GM12878 (cell line): ENCODE data around the gene RFT1. TPM values are rescaled to one million over a fixed set of nuclear protein-coding genes. Genes with fewer than 3 reads are reported as not detected.

Experiments used
- ATAC-seq: fragments of 200-7000 bp; cut with Tn5 transposase; 3 replicates; pipeline ENCODE4 v1.9.1; 2020; ENCODE audit warnings: mild to moderate bottlenecking, moderate library complexity
- BruUV-seq: library from RNA; stranded (reverse); fragments of 400-500 nt; replicated peaks from 2 replicates; lab custom pipeline; 2021; lab: Mats Ljungman, UMichigan
- CTCF ChIA-PET: fragments of 300-600 bp; sonication (Branson Sonifier 250); formaldehyde crosslinking; extraction: SDS; loops from one replicate; lab custom pipeline; 2021; ENCODE audit warnings: inconsistent platforms; lab: Yijun Ruan, JAX
- POLR2A ChIA-PET: fragments of 350-600 bp; formaldehyde crosslinking; extraction: SDS; loops from one replicate; lab custom pipeline; 2021; ENCODE audit warnings: inconsistent platforms; lab: Charles Lee
- RAD21 ChIA-PET: fragments of 300-600 bp; sonication (Branson Sonifier 250); formaldehyde crosslinking; loops from one replicate; lab custom pipeline; 2023; ENCODE audit warnings: antibody characterized with exemption; ENCODE audit not compliant: unreplicated experiment; lab: Charles Lee
- SMC1A ChIA-PET: fragments of 300-600 bp; sonication (Branson Sonifier 250); formaldehyde crosslinking; loops from one replicate; lab custom pipeline; 2023; ENCODE audit not compliant: unreplicated experiment, uncharacterized antibody; lab: Charles Lee
- DNase-seq: peaks from one replicate; pipeline ENCODE4 v3.0.0-alpha.2; 2011; ENCODE audit warnings: low read depth, low spot score
- FAIRE-seq: peaks from 3 replicates; lab custom pipeline; 2011; peaks lifted over from hg19 to GRCh38; lab: Jason Lieb, UNC
- H2AFZ ChIP-seq: 2 replicates; pipeline ENCODE4 v1.6.0; 2011; ENCODE audit warnings: low read depth, low read length, control low read depth; ENCODE audit not compliant: control insufficient read depth
- H3K27ac ChIP-seq: 2 replicates; pipeline ENCODE4 v1.5.1; 2011; ENCODE audit warnings: control low read depth; ENCODE audit not compliant: control insufficient read depth, insufficient read depth
- H3K27me3 ChIP-seq, 2 experiments: replicated peaks in 1 of 2; 2 replicates each; pipeline versions ENCODE4 v1.6.0 to v1.6.1; 2011; ENCODE audit warnings: low read length in 1 of 2; ENCODE audit not compliant: control insufficient read depth in 2 of 2, insufficient read depth in 2 of 2
- H3K36me3 ChIP-seq, 2 experiments: 2 replicates each; pipeline ENCODE4 v1.5.1; 2011; ENCODE audit warnings: low read length in 1 of 2; ENCODE audit not compliant: control insufficient read depth in 2 of 2, insufficient read depth in 2 of 2
- H3K4me1 ChIP-seq: 2 replicates; pipeline ENCODE4 v1.6.1; 2011; ENCODE audit warnings: mild to moderate bottlenecking, low read length, moderate library complexity, mixed read lengths; ENCODE audit not compliant: control insufficient read depth, insufficient read depth
- H3K4me2 ChIP-seq: 2 replicates; pipeline ENCODE4 v1.6.0; 2011; ENCODE audit warnings: control low read depth; ENCODE audit not compliant: control insufficient read depth, insufficient read depth
- H3K4me3 ChIP-seq: fragments of 200-600 bp; sonication (generic); 2 replicates; pipeline ENCODE4 v1.5.1; 2016
- H3K79me2 ChIP-seq: 2 replicates; pipeline ENCODE4 v1.6.0; 2011; ENCODE audit warnings: low read length; ENCODE audit not compliant: control insufficient read depth, insufficient read depth
- H3K9ac ChIP-seq: 2 replicates; pipeline ENCODE4 v1.8.0; 2011; ENCODE audit warnings: low read length, control low read depth, mixed read lengths; ENCODE audit not compliant: control insufficient read depth, insufficient read depth
- H3K9me3 ChIP-seq: replicated peaks from 3 replicates; pipeline ENCODE4 v1.5.1; 2011; ENCODE audit warnings: mild to moderate bottlenecking, low read length; ENCODE audit not compliant: control insufficient read depth, insufficient read depth
- H4K20me1 ChIP-seq: 2 replicates; pipeline ENCODE4 v1.6.0; 2011; ENCODE audit not compliant: control insufficient read depth, insufficient read depth
- CEBPB ChIP-seq, 2 experiments: fragments of 150-350 bp in 1 of 2; IDR thresholded peaks; 2 replicates each; pipeline ENCODE4 v1.6.1; 2012 to 2014; ENCODE audit warnings: low read depth in 2 of 2, low read length in 2 of 2, borderline replicate concordance in 1 of 2, inconsistent platforms in 1 of 2
- EZH2 ChIP-seq: IDR thresholded peaks from 2 replicates; pipeline ENCODE4 v1.6.1; 2012; ENCODE audit warnings: low read depth, mild to moderate bottlenecking, control low read depth, inconsistent platforms, low read length, borderline replicate concordance; ENCODE audit not compliant: control insufficient read depth
- MYB ChIP-seq: fragments of 150-350 bp; IDR thresholded peaks from 2 replicates; pipeline ENCODE4 v1.6.1; 2014; ENCODE audit warnings: mild to moderate bottlenecking, low read depth, low read length, borderline replicate concordance
- POLR2AphosphoS5 ChIP-seq: IDR thresholded peaks from 2 replicates; pipeline ENCODE4 v1.6.1; 2011; ENCODE audit warnings: mild to moderate bottlenecking, low read length, inconsistent platforms
- POU2F2 ChIP-seq: IDR thresholded peaks from 3 replicates; pipeline ENCODE4 v1.6.1; 2011; ENCODE audit warnings: low read depth, mild to moderate bottlenecking, low read length, borderline replicate concordance
- RAD51 ChIP-seq: fragments of 450-650 bp; IDR thresholded peaks from 2 replicates; pipeline ENCODE4 v1.6.1; 2016; ENCODE audit warnings: moderate library complexity, mild to moderate bottlenecking, inconsistent platforms
- RCOR1 ChIP-seq: conservative IDR thresholded peaks from 2 replicates; pipeline ENCODE4 v1.6.1; 2012; ENCODE audit warnings: low read depth, low read length, improper control_type of control experiment
- SIN3A ChIP-seq: IDR thresholded peaks from 2 replicates; pipeline ENCODE4 v1.6.1; 2012; ENCODE audit warnings: low read depth, low read length, improper control_type of control experiment
- TARDBP ChIP-seq: IDR thresholded peaks from 2 replicates; pipeline ENCODE4 v1.6.1; 2016; ENCODE audit warnings: borderline replicate concordance
- TBL1XR1 ChIP-seq: IDR thresholded peaks from 2 replicates; pipeline ENCODE4 v1.6.1; 2012; ENCODE audit warnings: low read depth, low read length, improper control_type of control experiment
- TCF7 ChIP-seq: IDR thresholded peaks from 2 replicates; pipeline ENCODE4 v1.6.1; 2014; ENCODE audit warnings: antibody characterized with exemption, borderline replicate concordance
- WGBS: methylation state at CpG from one replicate; pipeline ENCODE4 v1.1.6; 2016; ENCODE audit warnings: low lambda C conversion rate; ENCODE audit not compliant: insufficient replicate concordance, insufficient coverage; ENCODE audit errors: missing lambda C conversion rate; 5-methylcytosine and 5-hydroxymethylcytosine counted together
- in situ Hi-C: fragments of 300-500 bp; cut with MboI; formaldehyde crosslinking; loops from 9 replicates; pipeline ENCODE4 v1.14.3; 2018; ENCODE audit warnings: mixed read lengths
- intact Hi-C: fragments of 100-400 bp; cut with micrococcal nuclease; formaldehyde crosslinking; loops from one replicate; pipeline ENCODE4 v1.14.2; 2022; ENCODE audit not compliant: unreplicated experiment
- polyA plus RNA-seq, 11 experiments: library from polyadenylated mRNA; depleted of rRNA in 4 of 11; unstranded in 6 of 11; stranded (reverse) in 5 of 11; fragments of >200 nt; fragmentation: Nextera tagmentation in 4 of 11; fragmentation: Illumina TruSeq in 1 of 11; extraction: Ambion mirVana in 4 of 11; extraction: Trizol in 1 of 11; gene quantifications; 1 replicate in 1 of 11; 2 replicates in 10 of 11; pipeline versions ENCODE4 v1.2.1 to v1.2.3, GENCODE V29; 2011 to 2016; ENCODE audit warnings: inconsistent platforms in 2 of 11, missing spikeins in 2 of 11, low read depth in 1 of 11
- total RNA-seq, 4 experiments: library from RNA; depleted of rRNA in 3 of 4; stranded (reverse); fragments of >200 nt in 3 of 4; fragmentation: Illumina TruSeq in 1 of 4; extraction: Trizol in 1 of 4; gene quantifications; 2 replicates each; pipeline versions ENCODE4 v1.2.1 to v1.2.3, GENCODE V29; 2013 to 2021
- TF ChIP-seq, protein P1 (sequence below): fragments of 450-650 bp; IDR thresholded peaks from 2 replicates; pipeline ENCODE4 v1.6.1; 2017; ENCODE audit warnings: borderline replicate concordance
- TF ChIP-seq, protein P2 (sequence below): fragments of 450-650 bp; IDR thresholded peaks from 2 replicates; pipeline ENCODE4 v1.6.1; 2017; ENCODE audit warnings: low read depth, mild to moderate bottlenecking, moderate library complexity
- TF ChIP-seq, protein P3 (sequence below), 3 experiments: IDR thresholded peaks in 2 of 3; conservative IDR thresholded peaks in 1 of 3; 2 replicates each; pipeline ENCODE4 v1.5.1; 2011; ENCODE audit warnings: low read depth in 3 of 3, low read length in 3 of 3, mild to moderate bottlenecking in 3 of 3, control low read depth in 2 of 3, moderate library complexity in 2 of 3, inconsistent platforms in 1 of 3, mixed read lengths in 1 of 3; ENCODE audit not compliant: control insufficient read depth in 2 of 3, insufficient read depth in 1 of 3; ENCODE audit errors: extremely low read depth in 1 of 3
- TF ChIP-seq, protein P4 (sequence below): fragments of 450-650 bp; IDR thresholded peaks from 2 replicates; pipeline ENCODE4 v1.6.1; 2018; ENCODE audit warnings: mild to moderate bottlenecking, low read depth, moderate library complexity; ENCODE audit not compliant: partially characterized antibody

RFT1 gene
- total and polyA plus RNA-seq, 10 of the 15 experiments (the other 5 are each of a cell fraction or from before 2014, with no cell fraction given): 16.6 to 75.1 (median 34.5) TPM

DNA sequence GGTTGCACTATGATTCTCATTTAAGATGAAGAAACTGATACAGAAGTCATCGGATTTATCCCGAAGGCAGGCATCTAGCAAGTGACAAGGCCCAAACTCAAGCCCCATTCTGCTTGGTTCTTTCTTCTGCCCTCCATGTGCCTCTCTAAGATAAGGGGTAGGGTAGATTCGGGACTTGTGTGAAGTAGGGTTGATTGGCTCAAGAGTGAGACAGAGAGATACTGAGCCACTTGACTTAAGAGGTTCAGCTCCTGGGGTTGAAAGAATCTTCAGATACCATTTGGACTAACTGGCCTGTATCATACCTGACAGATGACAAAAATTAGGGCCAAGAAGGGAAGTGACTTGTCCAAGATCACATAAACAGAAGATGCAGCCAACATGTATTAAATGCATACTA is 891 bp downstream of the RFT1 start:
- Histone ChIP-seq H3K9me3 (no peaks in the 10 kb centered on the region), H3K4me2 (peak overlapping the region; percentile 38), H4K20me1 (no peaks in the 10 kb centered on the region), H3K79me2 (peaks cover 25% of the 10 kb centered on the region), H3K4me3 (peak overlapping the region; percentile 92), H3K27ac (peak overlapping the region; percentile 87), H3K36me3 (peaks cover under 1 to 11% of the 10 kb centered on the region in 2 experiments; a peak in 2 of 4 replicates), H2AFZ (no peak overlapping the region), H3K9ac (peak overlapping the region; percentile 93), H3K4me1 (peaks cover 7% of the 10 kb centered on the region; the same call in 1 of the 2 replicates), H3K27me3 (no peaks in the 10 kb centered on the region)
- BruUV-seq: no TSS peak
- FAIRE-seq (no peak), ATAC-seq (peak; percentile 3; the same call in 1 of the 3 replicates), DNase-seq (no peak)
- in situ Hi-C loops (no loop called here), intact Hi-C loops (no loop called here)
- ChIA-PET CTCF (interaction anchor here (0.6 to 14.2 kb wide), 7 partner anchors 12 to 218 kb away, joined by 3 to 476 read pairs (median 7); partner anchors contain the start of genes DCP1A and PRKCD), RAD21 (interaction anchor here (0.8 to 3.1 kb wide), 3 partner anchors 19 to 67 kb away, joined by 3 to 17 read pairs (median 3); no protein-coding TSS in a partner anchor), POLR2A (interaction anchor here (1.0 to 1.5 kb wide), 3 partner anchors 12 to 67 kb away, joined by 4 to 9 read pairs (median 6); partner anchors contain the start of gene PRKCD), SMC1A (interaction anchor here (1.0 to 11.8 kb wide), 9 partner anchors 12 to 69 kb away, joined by 3 to 227 read pairs (median 4); no protein-coding TSS in a partner anchor)
- WGBS: 1% methylated on average over 3 of the region's 3 CpGs
- TF ChIP-seq, protein P1, sequence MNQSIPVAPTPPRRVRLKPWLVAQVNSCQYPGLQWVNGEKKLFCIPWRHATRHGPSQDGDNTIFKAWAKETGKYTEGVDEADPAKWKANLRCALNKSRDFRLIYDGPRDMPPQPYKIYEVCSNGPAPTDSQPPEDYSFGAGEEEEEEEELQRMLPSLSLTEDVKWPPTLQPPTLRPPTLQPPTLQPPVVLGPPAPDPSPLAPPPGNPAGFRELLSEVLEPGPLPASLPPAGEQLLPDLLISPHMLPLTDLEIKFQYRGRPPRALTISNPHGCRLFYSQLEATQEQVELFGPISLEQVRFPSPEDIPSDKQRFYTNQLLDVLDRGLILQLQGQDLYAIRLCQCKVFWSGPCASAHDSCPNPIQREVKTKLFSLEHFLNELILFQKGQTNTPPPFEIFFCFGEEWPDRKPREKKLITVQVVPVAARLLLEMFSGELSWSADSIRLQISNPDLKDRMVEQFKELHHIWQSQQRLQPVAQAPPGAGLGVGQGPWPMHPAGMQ: no peak
- TF ChIP-seq RAD51 (no peak), POU2F2 (no peak), TBL1XR1 (no peak), SIN3A (no peak), RCOR1 (no peak), CEBPB (IDR thresholded peaks at IDR 0.05; ENCODE audit: borderline replicate concordance in 1 of 2, low read depth in 2 of 2, low read length in 2 of 2) (no peak), EZH2 (no peak), TCF7 (no peak), MYB (no peak), TARDBP (no peak), POLR2AphosphoS5 (no peak)
- TF ChIP-seq, protein P2, sequence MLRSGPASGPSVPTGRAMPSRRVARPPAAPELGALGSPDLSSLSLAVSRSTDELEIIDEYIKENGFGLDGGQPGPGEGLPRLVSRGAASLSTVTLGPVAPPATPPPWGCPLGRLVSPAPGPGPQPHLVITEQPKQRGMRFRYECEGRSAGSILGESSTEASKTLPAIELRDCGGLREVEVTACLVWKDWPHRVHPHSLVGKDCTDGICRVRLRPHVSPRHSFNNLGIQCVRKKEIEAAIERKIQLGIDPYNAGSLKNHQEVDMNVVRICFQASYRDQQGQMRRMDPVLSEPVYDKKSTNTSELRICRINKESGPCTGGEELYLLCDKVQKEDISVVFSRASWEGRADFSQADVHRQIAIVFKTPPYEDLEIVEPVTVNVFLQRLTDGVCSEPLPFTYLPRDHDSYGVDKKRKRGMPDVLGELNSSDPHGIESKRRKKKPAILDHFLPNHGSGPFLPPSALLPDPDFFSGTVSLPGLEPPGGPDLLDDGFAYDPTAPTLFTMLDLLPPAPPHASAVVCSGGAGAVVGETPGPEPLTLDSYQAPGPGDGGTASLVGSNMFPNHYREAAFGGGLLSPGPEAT: no peak
- TF ChIP-seq, protein P3, sequence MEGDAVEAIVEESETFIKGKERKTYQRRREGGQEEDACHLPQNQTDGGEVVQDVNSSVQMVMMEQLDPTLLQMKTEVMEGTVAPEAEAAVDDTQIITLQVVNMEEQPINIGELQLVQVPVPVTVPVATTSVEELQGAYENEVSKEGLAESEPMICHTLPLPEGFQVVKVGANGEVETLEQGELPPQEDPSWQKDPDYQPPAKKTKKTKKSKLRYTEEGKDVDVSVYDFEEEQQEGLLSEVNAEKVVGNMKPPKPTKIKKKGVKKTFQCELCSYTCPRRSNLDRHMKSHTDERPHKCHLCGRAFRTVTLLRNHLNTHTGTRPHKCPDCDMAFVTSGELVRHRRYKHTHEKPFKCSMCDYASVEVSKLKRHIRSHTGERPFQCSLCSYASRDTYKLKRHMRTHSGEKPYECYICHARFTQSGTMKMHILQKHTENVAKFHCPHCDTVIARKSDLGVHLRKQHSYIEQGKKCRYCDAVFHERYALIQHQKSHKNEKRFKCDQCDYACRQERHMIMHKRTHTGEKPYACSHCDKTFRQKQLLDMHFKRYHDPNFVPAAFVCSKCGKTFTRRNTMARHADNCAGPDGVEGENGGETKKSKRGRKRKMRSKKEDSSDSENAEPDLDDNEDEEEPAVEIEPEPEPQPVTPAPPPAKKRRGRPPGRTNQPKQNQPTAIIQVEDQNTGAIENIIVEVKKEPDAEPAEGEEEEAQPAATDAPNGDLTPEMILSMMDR (IDR thresholded peaks at IDR 0.05 in 2 of 3, conservative IDR thresholded peaks at IDR 0.05 in 1 of 3; ENCODE audit: control insufficient read depth in 2 of 3, extremely low read depth in 1 of 3, insufficient read depth in 1 of 3, low read depth in 3 of 3, low read length in 3 of 3): no peak
- TF ChIP-seq, protein P4, sequence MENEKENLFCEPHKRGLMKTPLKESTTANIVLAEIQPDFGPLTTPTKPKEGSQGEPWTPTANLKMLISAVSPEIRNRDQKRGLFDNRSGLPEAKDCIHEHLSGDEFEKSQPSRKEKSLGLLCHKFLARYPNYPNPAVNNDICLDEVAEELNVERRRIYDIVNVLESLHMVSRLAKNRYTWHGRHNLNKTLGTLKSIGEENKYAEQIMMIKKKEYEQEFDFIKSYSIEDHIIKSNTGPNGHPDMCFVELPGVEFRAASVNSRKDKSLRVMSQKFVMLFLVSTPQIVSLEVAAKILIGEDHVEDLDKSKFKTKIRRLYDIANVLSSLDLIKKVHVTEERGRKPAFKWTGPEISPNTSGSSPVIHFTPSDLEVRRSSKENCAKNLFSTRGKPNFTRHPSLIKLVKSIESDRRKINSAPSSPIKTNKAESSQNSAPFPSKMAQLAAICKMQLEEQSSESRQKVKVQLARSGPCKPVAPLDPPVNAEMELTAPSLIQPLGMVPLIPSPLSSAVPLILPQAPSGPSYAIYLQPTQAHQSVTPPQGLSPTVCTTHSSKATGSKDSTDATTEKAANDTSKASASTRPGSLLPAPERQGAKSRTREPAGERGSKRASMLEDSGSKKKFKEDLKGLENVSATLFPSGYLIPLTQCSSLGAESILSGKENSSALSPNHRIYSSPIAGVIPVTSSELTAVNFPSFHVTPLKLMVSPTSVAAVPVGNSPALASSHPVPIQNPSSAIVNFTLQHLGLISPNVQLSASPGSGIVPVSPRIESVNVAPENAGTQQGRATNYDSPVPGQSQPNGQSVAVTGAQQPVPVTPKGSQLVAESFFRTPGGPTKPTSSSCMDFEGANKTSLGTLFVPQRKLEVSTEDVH: no peak
